T follicular helper cell (primary cell): ENCODE measurements around the gene KCNH1.

Experiments used
- DNase-seq: peaks from one replicate; pipeline ENCODE4 v3.0.0-alpha.2; 2020; ENCODE audit warnings: low read depth

The KCNH1 gene

DNA sequence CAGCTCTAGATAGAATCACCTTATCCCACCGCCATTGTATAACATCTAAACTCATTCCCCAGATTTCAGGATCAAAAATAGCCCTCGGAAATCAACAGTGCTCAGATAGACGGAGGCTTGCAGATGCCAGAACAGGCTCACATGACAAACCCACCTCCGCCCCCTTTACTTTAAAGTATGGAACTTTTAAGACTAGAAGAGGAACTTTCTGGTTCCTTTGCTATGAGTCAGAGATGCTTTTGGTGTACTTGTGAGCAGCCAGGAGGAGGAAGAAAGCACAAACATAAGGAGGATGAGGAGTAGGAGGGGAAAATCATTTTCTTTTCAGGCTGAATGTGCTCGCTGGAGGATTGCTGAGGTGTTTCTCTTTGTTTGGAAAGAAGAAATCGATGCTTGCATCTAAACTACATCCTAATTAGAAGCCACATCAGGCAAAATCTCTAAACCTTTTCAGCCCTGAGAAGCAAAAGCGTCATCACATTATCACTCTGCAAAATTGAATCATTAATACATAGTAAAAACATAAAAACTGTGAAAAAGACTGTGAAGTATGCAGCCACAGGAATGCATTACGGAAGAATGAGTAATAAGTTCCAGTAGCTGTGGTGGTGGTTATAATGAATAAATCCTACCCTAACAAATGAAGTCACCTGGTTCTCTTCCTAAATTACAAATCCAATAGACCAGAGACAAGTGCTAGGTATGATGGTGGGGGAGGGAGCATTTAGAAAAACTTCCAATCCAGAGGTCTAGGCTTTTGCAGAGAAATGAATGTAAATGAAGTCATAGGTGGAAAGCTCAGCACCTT is 251.3 kb downstream of the KCNH1 start:
- DNase-seq = no peak

DNA sequence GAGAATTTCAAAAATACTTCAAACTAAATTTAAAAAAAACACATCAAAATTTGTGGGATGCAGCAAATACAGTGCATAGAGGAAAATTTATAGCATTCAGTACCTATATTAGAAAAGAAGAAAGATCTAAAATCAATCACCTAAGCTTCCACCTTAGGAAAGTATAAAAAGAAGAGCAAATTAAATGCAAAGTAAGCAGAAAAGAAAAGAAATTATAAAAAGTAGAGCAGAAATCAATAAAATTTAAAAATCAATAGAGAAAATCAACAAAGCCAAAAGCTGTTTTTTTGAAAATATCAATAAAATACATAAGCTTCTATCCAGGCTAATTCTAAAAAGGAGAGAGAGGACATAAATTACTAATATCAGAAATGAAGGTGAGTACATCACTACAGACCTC is 255.4 kb downstream of the KCNH1 start:
- DNase-seq = no peak

DNA sequence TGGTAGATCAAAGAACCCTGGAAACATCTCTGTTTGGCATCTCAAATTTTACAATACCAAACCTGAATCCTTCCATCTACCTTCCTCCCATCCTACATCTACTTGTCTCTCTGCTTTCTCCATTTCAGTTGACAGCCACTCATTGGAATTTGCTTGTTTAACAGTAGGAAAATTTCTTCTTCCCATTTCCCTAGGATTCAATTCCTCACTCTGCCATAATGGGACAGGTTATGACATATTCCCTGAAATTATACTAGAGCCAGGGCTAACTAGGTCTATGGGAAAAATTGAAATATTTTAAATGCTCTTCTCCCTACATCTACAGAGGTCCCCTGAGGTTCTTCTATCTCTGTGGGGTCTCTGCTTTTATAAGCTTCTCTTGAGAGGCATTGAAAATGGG is 257.7 kb downstream of the KCNH1 start:
- no peak for DNase-seq

DNA sequence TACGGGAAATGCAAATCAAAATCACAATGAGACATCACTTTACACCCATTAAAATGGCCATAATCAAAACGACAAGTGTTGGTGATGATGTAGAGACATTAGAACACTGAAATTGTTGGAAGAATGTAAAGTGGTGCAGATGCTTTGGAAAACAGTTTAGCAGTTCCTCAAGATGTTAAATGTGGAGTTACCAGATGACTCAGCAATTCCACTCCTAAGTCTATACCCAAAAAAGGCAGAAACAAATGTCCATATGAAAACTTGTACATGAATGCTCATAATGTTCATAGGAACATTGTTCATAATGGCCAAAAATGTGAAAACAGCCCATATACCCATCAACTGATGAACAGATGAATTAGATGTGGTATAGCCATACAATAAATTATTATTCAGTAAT is 267.4 kb downstream of the KCNH1 start:
- DNase-seq = no peak

DNA sequence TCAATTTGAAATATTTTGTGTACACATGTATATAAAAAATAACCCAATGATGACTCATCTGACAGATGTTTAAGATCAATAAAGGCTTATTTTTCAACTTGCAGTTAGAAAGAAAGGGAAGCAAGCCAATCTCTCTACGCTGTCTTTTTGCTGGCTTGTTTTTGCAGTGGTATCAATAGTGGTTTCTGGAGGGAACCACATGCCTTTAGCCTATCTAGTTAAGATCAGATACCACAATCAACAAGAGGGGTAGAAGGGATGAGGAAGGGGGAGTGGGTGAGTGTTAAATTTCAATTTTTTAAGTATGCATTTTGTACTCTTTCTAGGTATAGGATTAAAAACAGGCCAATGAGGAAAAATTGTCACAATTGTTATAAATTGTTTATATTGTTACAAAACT is 276.2 kb downstream of the KCNH1 start:
- DNase-seq = no peak

DNA sequence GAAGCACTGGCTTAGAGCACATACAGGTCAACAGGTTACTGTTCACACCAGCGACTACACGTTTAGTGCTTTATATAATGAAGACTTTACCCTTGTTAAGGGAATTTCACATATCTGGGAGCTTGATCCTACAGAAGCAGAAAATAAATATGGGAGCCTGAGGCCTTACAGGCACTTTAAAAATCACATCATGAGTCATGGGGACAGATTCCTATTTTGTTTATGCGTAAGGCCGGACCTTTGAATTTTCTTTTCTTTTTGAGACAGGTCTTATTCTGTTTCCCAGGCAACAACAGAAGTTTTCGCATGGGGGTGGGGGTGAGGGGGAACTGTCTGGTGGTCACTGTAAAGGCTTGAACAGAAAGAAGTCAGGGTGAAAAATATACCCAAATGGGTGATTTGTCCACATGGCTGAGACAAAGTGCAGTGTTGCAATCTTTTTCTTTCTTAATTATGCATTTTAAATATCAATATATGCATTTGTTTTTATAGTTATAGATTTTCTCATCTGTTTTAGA is 276.7 kb downstream of the KCNH1 start:
- no peak for DNase-seq

DNA sequence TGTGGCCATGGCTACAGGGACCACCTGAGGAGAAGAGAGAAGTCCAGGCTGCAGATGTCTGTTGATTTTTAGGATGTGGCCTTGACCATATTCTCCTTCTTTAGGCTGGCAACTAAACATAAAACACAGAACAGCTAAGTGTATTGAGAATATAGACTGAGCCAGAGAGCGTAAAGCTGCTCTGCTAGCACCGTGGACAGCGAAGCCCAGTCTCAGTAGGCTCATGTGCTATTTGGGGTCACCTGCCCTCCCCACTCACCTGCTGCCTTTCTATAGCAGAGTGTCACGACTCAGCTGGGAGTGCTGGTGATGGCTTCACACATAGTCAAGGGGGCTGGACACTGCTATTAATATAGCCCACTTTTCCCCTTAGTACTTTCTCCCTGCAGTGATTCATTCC is 278.5 kb downstream of the KCNH1 start:
- DNase-seq = no peak

DNA sequence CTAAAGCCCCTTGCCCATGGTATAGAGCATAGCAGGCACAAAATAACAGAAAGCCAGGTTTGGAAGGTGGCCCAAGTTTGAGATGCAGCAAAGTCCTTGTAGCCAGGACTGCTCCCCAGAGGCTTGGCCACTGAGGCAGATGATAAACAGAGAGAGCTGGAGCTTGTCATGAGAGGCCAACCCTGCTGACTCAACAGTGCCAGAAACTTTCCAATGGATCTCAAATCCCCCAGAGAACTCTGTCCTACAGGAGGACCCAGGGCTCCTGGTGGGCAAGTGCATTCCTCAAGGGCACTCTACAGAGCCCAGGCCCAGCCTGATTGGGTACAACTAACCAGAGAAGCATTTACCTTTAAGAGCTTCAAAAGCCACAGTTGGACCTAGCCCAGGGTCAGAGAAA is 280.7 kb downstream of the KCNH1 start:
- DNase-seq = no peak

DNA sequence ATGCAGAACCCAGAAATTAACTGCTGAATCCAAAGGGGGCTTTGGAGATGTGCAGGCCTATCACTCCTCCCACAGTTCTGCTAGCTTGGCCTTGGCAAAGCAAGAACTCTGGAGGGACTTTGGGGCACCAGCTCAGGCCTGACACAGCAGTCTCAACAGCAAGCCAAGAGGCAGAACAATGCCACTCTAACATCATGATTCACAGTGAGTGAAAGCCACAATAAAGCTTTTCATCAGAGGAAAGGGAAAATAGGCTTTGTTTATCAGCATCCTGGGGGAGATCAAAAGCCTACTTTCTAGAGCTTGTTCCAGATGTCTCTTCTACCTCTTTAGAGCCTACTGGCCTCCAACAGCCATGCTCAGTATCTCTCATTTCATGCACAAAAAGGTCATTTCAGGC is 283.4 kb downstream of the KCNH1 start:
- no peak for DNase-seq

DNA sequence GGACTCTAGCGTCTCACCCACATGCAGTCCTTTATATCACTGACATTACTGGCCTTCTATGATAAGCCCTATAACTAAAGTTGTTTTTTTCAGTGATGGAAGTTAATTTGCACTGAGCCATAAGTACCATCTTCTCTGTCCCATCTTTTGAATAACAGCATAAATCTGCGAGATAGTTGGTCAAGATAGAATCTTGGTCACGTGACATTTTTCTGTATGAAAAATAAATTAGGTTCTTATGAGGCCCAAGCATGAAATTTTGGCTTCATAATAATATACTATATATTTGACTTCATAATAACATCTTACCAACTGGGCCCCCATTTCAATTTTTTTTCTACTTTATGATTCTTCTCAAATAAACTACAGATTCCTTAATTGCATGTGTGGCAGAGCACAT is 285.5 kb downstream of the KCNH1 start:
- no peak for DNase-seq

DNA sequence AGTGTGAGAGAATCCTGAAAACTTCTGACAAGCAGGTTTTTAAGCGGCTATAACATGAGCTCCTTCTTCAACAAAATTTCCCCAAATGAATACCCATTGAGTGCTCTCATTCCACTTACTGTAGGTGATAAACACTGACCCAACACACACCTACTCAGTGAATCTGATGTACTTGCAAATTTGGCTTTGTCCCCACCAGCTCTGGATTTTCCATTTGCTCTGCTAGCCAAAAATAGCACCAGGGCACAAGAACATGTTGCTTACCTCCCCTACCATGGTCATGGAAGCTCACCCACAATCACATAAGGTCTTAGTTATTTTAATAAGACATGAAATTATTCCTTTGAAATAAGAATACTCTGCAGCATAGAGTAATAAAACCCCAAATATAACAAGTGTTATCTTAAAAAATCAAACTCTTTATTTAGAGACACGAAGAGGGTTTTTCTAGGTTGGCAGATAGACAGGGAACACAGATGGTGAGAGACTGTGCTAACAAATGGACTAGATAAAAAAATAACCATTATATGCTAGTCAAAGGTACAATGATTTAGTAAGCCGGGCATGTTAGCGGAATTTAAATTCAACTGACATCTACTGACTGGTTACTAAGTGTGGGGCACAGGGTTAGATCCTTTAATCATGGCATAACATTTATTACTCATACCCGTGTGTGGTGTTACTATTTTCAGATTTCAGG is 291.9 kb downstream of the KCNH1 start:
- DNase-seq = no peak

DNA sequence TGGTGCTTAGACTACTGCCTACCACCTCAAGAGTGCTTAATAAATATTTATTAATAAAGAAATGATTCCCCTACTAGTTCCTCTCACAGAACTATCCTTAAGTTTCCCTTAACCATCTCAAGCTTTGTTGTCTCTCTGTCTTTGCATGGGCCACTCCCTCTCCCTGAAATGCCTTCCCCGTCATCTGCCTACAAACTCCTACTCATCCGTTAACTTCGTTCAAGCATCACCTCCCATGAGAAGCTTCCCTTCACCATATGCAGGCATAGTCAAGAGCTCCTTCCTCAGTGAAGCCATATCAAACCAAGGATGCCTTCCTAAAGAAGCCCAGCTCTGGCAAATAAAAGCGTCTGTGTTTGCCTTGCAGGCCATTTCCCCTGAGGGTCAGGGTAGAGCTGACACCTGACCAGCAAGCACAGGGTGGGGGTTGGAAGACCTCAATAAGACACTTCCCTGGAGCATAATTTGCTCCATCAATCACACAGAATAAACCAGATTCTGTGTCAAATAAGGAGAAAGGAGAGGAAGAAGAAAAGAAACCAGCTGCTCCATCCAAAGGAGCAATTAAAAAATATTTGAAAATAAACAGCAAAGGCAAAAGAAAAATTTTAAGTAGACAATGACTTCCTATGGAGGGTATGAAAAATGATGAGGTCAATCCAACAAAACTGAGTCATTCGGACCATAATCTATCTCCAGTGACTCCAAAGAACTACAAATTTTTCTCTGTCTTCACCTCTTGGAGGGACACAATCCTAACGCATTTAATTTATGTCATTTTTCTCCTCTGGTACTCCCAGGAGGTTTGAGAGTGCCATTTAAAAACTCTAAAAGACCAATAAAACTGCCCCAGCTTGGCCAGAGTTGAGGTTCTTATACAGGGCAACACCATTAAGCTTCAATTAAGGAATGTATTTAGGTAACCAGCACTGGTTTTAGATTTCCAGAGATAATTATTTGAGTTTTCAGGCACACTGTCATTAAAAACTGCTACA is 303.6 kb downstream of the KCNH1 start:
- DNase-seq = no peak

DNA sequence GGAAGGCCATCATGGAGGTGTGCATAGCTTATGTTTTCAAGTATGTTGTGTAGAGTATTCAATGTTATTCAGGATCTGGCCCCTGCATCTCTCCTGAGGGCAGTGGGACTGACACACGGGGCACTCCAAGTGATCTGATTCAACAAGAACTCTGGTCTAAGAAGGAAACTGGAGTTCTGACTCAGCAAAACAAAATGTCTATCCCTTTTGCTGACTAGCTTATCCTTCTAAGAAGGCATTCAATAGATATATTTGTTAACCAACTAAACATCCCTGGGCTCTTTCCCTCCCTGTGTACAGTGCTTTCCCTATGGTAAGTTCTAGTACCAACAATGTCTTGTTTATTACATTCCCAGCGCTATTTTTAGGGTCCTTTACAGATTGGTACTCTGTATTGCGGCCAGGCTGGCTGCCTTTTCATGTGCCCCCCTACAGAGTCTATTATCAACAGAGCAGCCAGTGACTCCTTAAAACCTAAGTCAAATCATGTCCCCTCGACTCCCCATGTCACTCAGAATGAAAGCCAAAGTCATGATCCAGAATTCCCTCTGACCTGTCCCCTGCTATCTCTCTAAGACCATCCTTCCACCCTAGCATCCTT is 304.9 kb downstream of the KCNH1 start:
- DNase-seq = no peak

DNA sequence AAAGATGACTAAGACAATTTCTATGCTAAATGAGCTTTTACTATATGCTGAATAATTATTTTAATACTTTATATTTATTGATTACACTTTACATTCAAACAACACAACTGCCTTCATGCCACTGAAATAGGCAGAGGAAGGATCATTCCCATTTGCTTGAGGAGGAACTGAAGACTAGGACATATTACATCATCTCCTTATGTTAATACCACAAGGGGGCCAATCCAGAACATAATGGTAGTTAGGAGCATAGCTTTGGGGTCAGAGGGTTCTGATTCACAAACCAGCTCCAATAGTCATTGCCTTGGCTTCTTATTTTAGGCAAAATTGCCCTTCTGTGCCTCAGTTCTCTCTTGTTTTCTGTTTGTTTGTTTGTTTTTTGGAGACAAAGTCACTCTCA is 306.5 kb downstream of the KCNH1 start:
- DNase-seq = no peak

DNA sequence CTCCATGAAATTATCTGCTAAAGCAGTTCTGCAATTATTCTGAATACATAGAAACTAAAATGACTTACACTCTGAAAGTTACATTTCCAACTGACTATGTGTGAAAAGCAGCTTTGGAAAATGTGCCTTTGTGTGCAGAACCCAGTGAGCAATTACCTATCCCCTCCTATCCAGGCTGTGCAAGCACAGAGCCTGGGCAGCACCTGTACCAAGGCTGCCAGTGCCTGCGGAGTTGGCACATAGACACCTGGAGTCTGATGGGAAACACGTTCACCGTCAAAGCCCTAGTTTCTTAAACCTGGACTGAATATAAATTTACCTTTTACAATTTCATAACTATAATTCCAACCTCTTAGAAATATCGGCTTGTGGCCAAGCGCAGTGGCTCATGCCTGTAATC is 307.3 kb downstream of the KCNH1 start:
- DNase-seq = no peak

DNA sequence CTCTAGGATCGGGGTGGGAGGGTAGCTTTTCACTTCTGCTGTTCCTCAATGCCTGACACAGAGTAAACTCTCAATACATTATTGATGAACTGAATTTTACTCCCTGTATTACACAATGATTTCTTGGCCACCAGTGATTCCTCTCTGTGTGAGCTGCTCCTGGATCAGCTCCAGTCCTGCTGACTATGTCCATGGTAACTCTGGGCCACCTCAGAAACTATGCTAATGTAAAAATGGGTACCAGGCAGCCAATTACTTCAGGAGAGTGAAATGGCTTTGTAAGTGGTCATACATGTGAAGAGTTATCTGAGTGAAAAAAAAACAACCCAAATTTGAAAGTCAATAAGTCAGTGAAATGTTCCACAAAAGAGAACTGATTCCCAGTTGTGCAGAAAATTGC is 311.0 kb downstream of the KCNH1 start:
- DNase-seq = no peak

DNA sequence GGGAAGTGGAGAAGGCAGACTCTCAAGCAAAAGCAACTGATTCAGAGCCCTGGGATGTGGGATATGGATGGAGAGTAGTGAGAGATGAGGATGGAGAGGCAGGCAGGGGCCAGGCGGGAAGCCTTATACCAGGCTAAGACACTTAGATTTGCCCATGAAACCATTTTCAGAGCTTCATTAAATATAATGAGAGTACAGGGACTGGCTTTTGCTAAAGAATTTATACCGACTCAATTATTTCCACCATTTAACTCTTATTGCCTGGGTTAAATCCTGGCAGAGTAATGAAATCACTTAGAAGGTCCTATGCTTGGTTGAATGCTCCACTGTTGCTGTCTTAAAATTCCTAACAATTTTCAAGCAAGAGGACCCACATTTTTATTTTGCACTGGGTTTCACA is 311.7 kb downstream of the KCNH1 start:
- no peak for DNase-seq

DNA sequence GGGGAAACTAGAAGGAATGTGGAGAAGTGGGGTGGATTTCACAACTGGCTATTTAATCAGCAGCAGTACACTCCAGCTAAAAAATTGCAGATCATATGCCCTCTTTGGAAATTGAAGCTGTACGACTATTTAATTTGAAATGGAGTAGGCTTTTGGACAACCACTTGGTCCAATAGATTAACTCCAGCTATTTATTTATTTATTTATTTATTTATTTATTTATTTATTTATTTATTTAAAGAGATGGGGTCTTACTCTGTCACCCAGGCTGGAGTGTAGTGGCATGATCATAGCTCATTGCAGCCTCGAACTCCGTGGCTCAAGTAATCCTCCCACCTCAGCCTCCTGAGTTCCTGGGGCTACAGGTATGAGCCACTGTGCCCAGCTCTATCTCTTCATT is 312.3 kb downstream of the KCNH1 start:
- DNase-seq = no peak

DNA sequence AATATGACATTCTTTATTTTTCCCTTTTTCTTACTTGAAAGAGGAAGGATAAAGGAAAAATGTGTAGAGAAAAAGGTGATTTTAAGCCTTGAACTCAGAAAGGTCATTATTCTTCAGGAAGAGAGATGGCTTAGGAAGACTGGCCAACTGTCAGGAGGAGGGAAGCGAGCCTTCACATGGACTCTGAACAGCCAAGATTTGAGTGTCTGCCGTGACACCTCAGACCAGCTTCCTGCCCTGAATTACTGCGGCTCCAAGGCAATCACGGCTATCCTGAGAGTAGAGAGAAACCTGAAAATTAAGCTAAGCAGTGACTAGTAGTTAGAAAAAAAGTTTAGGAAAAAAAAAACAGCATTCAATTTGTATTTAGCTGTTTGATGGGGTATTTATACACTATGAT is 314.7 kb downstream of the KCNH1 start:
- no peak for DNase-seq

DNA sequence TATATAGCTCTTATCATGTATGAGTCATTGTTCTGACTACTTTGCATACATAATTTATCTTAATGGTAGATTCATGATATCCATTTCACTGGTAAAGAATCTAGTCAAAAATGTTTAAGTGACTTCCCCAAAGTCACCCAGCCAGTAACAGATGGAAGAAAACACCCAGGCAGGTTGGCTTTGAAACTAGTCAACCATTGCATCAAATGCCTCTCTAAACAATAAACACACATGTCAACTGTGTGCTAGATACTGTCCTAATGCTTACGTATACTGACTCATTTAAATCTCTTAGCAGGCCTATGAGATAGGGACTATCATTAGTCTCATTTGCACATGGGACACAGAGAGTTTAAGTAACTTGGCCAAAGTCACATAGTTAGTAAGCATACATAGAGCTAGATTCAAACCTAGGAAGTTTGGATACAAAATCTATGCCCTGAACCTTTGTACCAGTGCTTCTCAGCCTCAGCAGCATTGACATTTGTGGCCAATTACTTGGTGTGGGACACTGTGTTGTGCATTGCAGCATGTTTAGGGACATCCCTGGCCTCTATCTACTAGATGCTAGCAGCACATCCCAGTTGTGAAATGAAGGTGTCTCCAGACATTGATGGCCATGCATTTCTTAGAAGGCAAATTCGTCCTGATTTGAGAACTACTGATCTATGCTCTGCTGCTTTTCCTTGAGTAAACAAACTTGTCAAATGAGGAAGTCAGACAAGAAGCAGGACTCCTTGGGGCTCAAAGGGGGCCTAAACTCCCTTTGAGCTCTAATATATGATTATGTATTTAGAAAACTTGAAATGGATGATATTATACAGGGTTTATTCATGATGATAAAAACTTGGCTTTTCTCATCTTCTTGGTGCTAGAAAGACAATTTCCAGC is 316.3 kb downstream of the KCNH1 start:
- no peak for DNase-seq
